H9 (cell line): ENCODE results near the gene ZFYVE28. TPM values are rescaled to one million over a fixed set of nuclear protein-coding genes. Genes with fewer than 3 reads are reported as not detected.

ENCODE experiments used
- DNase-seq: peaks from one replicate; pipeline ENCODE4 v3.0.0-alpha.2; 2017
- H2AFZ ChIP-seq: one replicate; pipeline ENCODE4 v1.6.1; 2013; ENCODE audit warnings: mild to moderate bottlenecking, low read length, control low read depth, moderate library complexity
- H2AK5ac ChIP-seq: 2 replicates; pipeline ENCODE4 v1.6.1; 2013; ENCODE audit warnings: low read length, control low read depth, mixed read lengths; ENCODE audit not compliant: insufficient read length
- H2BK120ac ChIP-seq: one replicate; pipeline ENCODE4 v1.6.1; 2013; ENCODE audit warnings: low read depth, mild to moderate bottlenecking, low read length, control low read depth, inconsistent platforms; ENCODE audit not compliant: poor library complexity, severe bottlenecking
- H2BK12ac ChIP-seq: 2 replicates; pipeline ENCODE4 v1.6.1; 2013; ENCODE audit warnings: low read length, control low read depth, mixed read lengths, low read depth; ENCODE audit not compliant: insufficient read length
- H2BK15ac ChIP-seq: 2 replicates; pipeline ENCODE4 v1.6.1; 2013; ENCODE audit warnings: low read depth, low read length, control low read depth
- H2BK20ac ChIP-seq: one replicate; pipeline ENCODE4 v1.6.1; 2013; ENCODE audit warnings: low read depth, mild to moderate bottlenecking, low read length, control low read depth, inconsistent platforms; ENCODE audit not compliant: poor library complexity, severe bottlenecking
- H2BK5ac ChIP-seq: 2 replicates; pipeline ENCODE4 v1.6.1; 2013; ENCODE audit warnings: low read length, control low read depth, mixed read lengths; ENCODE audit not compliant: insufficient read length
- H3K14ac ChIP-seq: 2 replicates; pipeline ENCODE4 v1.6.1; 2013; ENCODE audit warnings: low read length, control low read depth; ENCODE audit not compliant: insufficient read depth
- H3K18ac ChIP-seq: 2 replicates; pipeline ENCODE4 v1.6.1; 2013; ENCODE audit warnings: low read depth, mild to moderate bottlenecking, mixed read lengths, low read length, control low read depth; ENCODE audit not compliant: insufficient read length
- H3K23ac ChIP-seq: 2 replicates; pipeline ENCODE4 v1.6.1; 2013; ENCODE audit warnings: low read length, control low read depth, mixed read lengths, low read depth; ENCODE audit not compliant: insufficient read length
- H3K23me2 ChIP-seq: 2 replicates; pipeline ENCODE4 v1.6.1; 2013; ENCODE audit warnings: low read depth, mild to moderate bottlenecking, mixed read lengths, low read length, control low read depth; ENCODE audit not compliant: insufficient read length, poor library complexity, severe bottlenecking
- H3K27ac ChIP-seq: 2 replicates; pipeline ENCODE4 v1.5.1; 2013; ENCODE audit warnings: low read length, control low read depth, mixed read lengths, low read depth; ENCODE audit not compliant: insufficient read length
- H3K27me3 ChIP-seq: 2 replicates; pipeline ENCODE4 v1.6.1; 2013; ENCODE audit warnings: low read length, control low read depth, inconsistent platforms; ENCODE audit not compliant: insufficient read depth
- H3K4ac ChIP-seq: 2 replicates; pipeline ENCODE4 v1.6.1; 2013; ENCODE audit warnings: low read depth, mild to moderate bottlenecking, control low read depth, inconsistent platforms, low read length, moderate library complexity
- H3K4me1 ChIP-seq: 2 replicates; pipeline ENCODE4 v1.6.1; 2013; ENCODE audit warnings: low read length, control low read depth, inconsistent platforms; ENCODE audit not compliant: insufficient read depth
- H3K4me2 ChIP-seq: 2 replicates; pipeline ENCODE4 v1.6.1; 2013; ENCODE audit warnings: low read length, control low read depth, mixed read lengths; ENCODE audit not compliant: insufficient read length, insufficient read depth
- H3K56ac ChIP-seq: 2 replicates; pipeline ENCODE4 v1.6.1; 2013; ENCODE audit warnings: low read depth, mild to moderate bottlenecking, mixed read lengths, low read length, control low read depth; ENCODE audit not compliant: insufficient read length
- H3K79me1 ChIP-seq: 2 replicates; pipeline ENCODE4 v1.6.1; 2013; ENCODE audit warnings: low read depth, mild to moderate bottlenecking, moderate library complexity, low read length, control low read depth, inconsistent platforms; ENCODE audit not compliant: insufficient read depth, poor library complexity, severe bottlenecking
- H3K79me2 ChIP-seq: 2 replicates; pipeline ENCODE4 v1.6.1; 2013; ENCODE audit warnings: low read length, control low read depth, inconsistent platforms; ENCODE audit not compliant: insufficient read depth
- H3K9ac ChIP-seq: 2 replicates; pipeline ENCODE4 v1.6.1; 2013; ENCODE audit warnings: low read length, control low read depth, mixed read lengths; ENCODE audit not compliant: insufficient read length; ENCODE audit errors: extremely low read depth
- H3K9me3 ChIP-seq: one replicate; pipeline ENCODE4 v1.6.1; 2013; ENCODE audit warnings: low read depth, low read length, inconsistent platforms; ENCODE audit not compliant: control insufficient read depth
- H3T11ph ChIP-seq: one replicate; pipeline ENCODE4 v1.6.1; 2013; ENCODE audit warnings: mild to moderate bottlenecking, low read length, control low read depth, inconsistent platforms
- H4K20me1 ChIP-seq: one replicate; pipeline ENCODE4 v1.6.1; 2013; ENCODE audit not compliant: control insufficient read depth, insufficient read length, insufficient read depth
- H4K5ac ChIP-seq: 2 replicates; pipeline ENCODE4 v1.6.1; 2013; ENCODE audit warnings: low read depth, mild to moderate bottlenecking, mixed read lengths, low read length, control low read depth; ENCODE audit not compliant: insufficient read length
- H4K8ac ChIP-seq: replicated peaks from 2 replicates; pipeline ENCODE4 v1.6.1; 2013; ENCODE audit warnings: low read length, control low read depth, mixed read lengths, low read depth; ENCODE audit not compliant: insufficient read length
- H4K91ac ChIP-seq: 2 replicates; pipeline ENCODE4 v1.6.1; 2013; ENCODE audit warnings: low read depth, mild to moderate bottlenecking, moderate library complexity, mixed read lengths, low read length, control low read depth; ENCODE audit not compliant: insufficient read length
- H3K27ac Mint-ChIP-seq, 3 experiments: 2 replicates in 2 of 3; 3 replicates in 1 of 3; pipeline ENCODE4 v1.8.0; 2020 to 2021; ENCODE audit warnings: mixed read lengths in 3 of 3, mild to moderate bottlenecking in 1 of 3, moderate library complexity in 1 of 3
- H3K27me3 Mint-ChIP-seq: 2 replicates; pipeline ENCODE4 v1.8.0; 2021; ENCODE audit warnings: low read depth, mild to moderate bottlenecking, moderate library complexity, mixed read lengths
- H3K36me3 Mint-ChIP-seq, 3 experiments: 2 replicates in 2 of 3; 3 replicates in 1 of 3; pipeline ENCODE4 v1.8.0; 2020 to 2021; ENCODE audit warnings: low read depth in 3 of 3, mixed read lengths in 3 of 3; ENCODE audit not compliant: insufficient read depth in 1 of 3
- H3K4me1 Mint-ChIP-seq, 2 experiments: 2 replicates each; pipeline ENCODE4 v1.8.0; 2020; ENCODE audit warnings: mixed read lengths in 2 of 2
- H3K4me3 Mint-ChIP-seq, 2 experiments: 2 replicates in 1 of 2; 3 replicates in 1 of 2; pipeline ENCODE4 v1.8.0; 2020 to 2021; ENCODE audit warnings: mild to moderate bottlenecking in 2 of 2, mixed read lengths in 2 of 2, moderate library complexity in 1 of 2
- H3K9me3 Mint-ChIP-seq, 2 experiments: 2 replicates in 1 of 2; 3 replicates in 1 of 2; pipeline ENCODE4 v1.8.0; 2020; ENCODE audit warnings: mild to moderate bottlenecking in 2 of 2, mixed read lengths in 2 of 2, moderate library complexity in 1 of 2
- WGBS: extraction: QIAGEN DNeasy Blood & Tissue Kit; methylation state at CpG from one replicate; pipeline ENCODE4 v1.1.7; 2013; ENCODE audit warnings: missing lambda C conversion rate, low lambda C conversion rate, mixed read lengths; ENCODE audit not compliant: insufficient read length; ENCODE audit errors: extremely low coverage; 5-methylcytosine and 5-hydroxymethylcytosine counted together
- total RNA-seq: library from RNA; stranded (reverse); gene quantifications from 2 replicates; pipeline ENCODE4 v1.2.1, GENCODE V29; 2021
- TF ChIP-seq, protein P1 (sequence below): fragments of 200-600 bp; sonication (generic); conservative IDR thresholded peaks from 3 replicates; pipeline ENCODE4 v1.8.0; 2021; ENCODE audit warnings: antibody characterized with exemption, mild to moderate bottlenecking

ZFYVE28 gene
- total RNA-seq, 1 experiment from 2014 or later: 0.98 TPM

DNA sequence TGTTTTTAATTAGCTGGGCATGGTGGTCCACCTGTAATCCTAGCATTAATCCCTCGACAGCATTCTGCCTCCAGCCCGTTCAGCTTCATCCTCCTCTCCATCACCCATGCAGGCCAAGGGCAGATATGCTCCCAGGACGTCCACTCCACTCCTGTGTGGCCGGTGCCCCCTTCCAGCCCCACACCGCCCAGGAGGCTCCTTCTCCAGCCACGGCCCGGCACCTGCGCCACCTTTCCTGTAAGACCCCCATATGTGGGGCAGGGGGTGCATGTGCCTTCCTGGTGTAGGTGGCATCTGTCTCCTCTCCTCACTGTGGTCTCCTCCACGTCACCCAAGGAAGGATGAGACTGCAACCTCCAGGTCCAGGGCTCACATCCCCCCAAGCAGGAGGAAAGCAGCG lies 99.6 kb downstream of the ZFYVE28 start:
- no peak overlapping the region for H4K91ac ChIP-seq
- no peak overlapping the region for H3K18ac ChIP-seq
- Mint-ChIP-seq H3K27me3 (no peaks in the 10 kb centered on the region; the same call in 1 of the 2 replicates), H3K9me3 (peaks cover under 1 to 2% of the 10 kb centered on the region in 2 experiments; a peak in 1 of 5 replicates), H3K4me1 (peaks cover 12 to 15% of the 10 kb centered on the region in 2 experiments), H3K27ac (no peak overlapping the region), H3K4me3 (no peak overlapping the region), H3K36me3 (no peaks in the 10 kb centered on the region)
- H3T11ph ChIP-seq: no peak overlapping the region
- no peaks in the 10 kb centered on the region for H4K20me1 ChIP-seq
- no peak overlapping the region for H2BK15ac ChIP-seq
- no peaks in the 10 kb centered on the region for H3K79me2 ChIP-seq
- H3K4ac ChIP-seq: no peak overlapping the region
- TF ChIP-seq, protein P1, sequence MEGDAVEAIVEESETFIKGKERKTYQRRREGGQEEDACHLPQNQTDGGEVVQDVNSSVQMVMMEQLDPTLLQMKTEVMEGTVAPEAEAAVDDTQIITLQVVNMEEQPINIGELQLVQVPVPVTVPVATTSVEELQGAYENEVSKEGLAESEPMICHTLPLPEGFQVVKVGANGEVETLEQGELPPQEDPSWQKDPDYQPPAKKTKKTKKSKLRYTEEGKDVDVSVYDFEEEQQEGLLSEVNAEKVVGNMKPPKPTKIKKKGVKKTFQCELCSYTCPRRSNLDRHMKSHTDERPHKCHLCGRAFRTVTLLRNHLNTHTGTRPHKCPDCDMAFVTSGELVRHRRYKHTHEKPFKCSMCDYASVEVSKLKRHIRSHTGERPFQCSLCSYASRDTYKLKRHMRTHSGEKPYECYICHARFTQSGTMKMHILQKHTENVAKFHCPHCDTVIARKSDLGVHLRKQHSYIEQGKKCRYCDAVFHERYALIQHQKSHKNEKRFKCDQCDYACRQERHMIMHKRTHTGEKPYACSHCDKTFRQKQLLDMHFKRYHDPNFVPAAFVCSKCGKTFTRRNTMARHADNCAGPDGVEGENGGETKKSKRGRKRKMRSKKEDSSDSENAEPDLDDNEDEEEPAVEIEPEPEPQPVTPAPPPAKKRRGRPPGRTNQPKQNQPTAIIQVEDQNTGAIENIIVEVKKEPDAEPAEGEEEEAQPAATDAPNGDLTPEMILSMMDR: no peak
- no CpG with 5 or more reads among the region's 10 CpGs for WGBS
- H4K8ac ChIP-seq: no peak overlapping the region
- no peaks in the 10 kb centered on the region for H3K23me2 ChIP-seq
- H3K79me1 ChIP-seq: no peaks in the 10 kb centered on the region
- no peaks in the 10 kb centered on the region for H3K4me1 ChIP-seq
- H2AK5ac ChIP-seq: no peak overlapping the region
- no peak overlapping the region for H3K9ac ChIP-seq
- no peak overlapping the region for H3K4me2 ChIP-seq
- no peak overlapping the region for H3K23ac ChIP-seq
- H3K27ac ChIP-seq: no peak overlapping the region
- H2BK12ac ChIP-seq: no peak overlapping the region
- H2BK20ac ChIP-seq: no peak overlapping the region
- H3K9me3 ChIP-seq: no peaks in the 10 kb centered on the region
- H3K56ac ChIP-seq: no peak overlapping the region
- H2BK120ac ChIP-seq: no peak overlapping the region
- no peak overlapping the region for H3K14ac ChIP-seq
- H2BK5ac ChIP-seq: no peak overlapping the region
- H4K5ac ChIP-seq: no peak overlapping the region
- no peaks in the 10 kb centered on the region for H3K27me3 ChIP-seq
- DNase-seq: no peak
- no peak overlapping the region for H2AFZ ChIP-seq
